ENCODE data around the gene RPL34.

The RPL34 gene

GRCh38 chr4:108674356-108674977 is 54.1 kb downstream of the RPL34 start:
- no peaks in the 10 kb centered on the region for H3K4me1 ChIP-seq (ENCODE audit: insufficient read depth, low read length)
- H3K4me3 ChIP-seq (ENCODE audit: low read length), result no peak overlapping the region
- no peak overlapping the region for H3K9ac ChIP-seq (ENCODE audit: low read depth, low read length)
- H3K27ac ChIP-seq (ENCODE audit: low read length), result no peak overlapping the region
- peaks cover 18% of the 10 kb centered on the region for H3K36me3 ChIP-seq (ENCODE audit: insufficient read depth, low read depth, low read length)
- no peaks in the 10 kb centered on the region for H3K9me3 ChIP-seq (ENCODE audit: insufficient read depth, low read depth, low read length)
- H3K27me3 ChIP-seq (ENCODE audit: insufficient read depth, low read length), result no peaks in the 10 kb centered on the region
